Measurements from ENCODE around the gene WDR11.

GRCh38 chr10:120828763-120829319 is 22.3 kb upstream of the WDR11 start:
- TF ChIP-seq, protein P1, sequence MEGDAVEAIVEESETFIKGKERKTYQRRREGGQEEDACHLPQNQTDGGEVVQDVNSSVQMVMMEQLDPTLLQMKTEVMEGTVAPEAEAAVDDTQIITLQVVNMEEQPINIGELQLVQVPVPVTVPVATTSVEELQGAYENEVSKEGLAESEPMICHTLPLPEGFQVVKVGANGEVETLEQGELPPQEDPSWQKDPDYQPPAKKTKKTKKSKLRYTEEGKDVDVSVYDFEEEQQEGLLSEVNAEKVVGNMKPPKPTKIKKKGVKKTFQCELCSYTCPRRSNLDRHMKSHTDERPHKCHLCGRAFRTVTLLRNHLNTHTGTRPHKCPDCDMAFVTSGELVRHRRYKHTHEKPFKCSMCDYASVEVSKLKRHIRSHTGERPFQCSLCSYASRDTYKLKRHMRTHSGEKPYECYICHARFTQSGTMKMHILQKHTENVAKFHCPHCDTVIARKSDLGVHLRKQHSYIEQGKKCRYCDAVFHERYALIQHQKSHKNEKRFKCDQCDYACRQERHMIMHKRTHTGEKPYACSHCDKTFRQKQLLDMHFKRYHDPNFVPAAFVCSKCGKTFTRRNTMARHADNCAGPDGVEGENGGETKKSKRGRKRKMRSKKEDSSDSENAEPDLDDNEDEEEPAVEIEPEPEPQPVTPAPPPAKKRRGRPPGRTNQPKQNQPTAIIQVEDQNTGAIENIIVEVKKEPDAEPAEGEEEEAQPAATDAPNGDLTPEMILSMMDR (IDR thresholded peaks at IDR 0.05): no peak
- TF ChIP-seq POLR2A (IDR thresholded peaks at IDR 0.05) (no peak), EP300 (IDR thresholded peaks at IDR 0.05) (no peak)

Measured in tibial nerve (tissue), 4 donors.